GM18909 (cell line): ENCODE results near the gene TXLNG.

Source experiments
- ATAC-seq: cut with Tn5 transposase; IDR thresholded peaks from one replicate; pipeline ENCODE4 v1.9.1; 2021; ENCODE audit warnings: mild to moderate bottlenecking; ENCODE audit not compliant: unreplicated experiment, poor library complexity

Gene TXLNG

GRCh38 chrX:16870095-16870861, 84.0 kb downstream of the TXLNG start, which contains the start of gene RBBP7:
Gene RBBP7 (minus strand): TSS chrX:16870362. CDS start chrX:16870053, 309 bp downstream.
- peak; percentile 88 for ATAC-seq

- peak; percentile 23 for ATAC-seq
Observed at GRCh38 chrX:16870862-16871815, 84.9 kb downstream of the TXLNG start.

DNA sequence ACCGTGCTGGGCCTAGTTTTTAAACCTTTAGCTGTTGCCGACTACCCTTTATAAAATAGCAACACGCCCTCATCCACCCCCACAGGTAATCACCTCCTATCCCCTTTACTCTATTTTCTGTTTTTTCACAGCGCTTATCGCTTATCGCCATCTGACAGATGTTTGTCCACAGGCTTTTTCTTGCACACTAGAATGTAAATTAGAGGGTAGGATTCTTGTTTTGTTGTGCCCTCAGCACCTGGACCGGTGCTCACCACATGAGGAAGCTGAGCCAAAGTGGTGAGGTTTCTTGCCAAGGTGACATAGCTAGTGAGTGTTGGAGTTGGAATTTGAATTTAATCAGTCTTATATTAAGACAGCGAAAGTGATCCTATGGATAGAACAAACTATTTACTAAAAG, 86.8 kb downstream of the TXLNG start:
- no peak for ATAC-seq

DNA sequence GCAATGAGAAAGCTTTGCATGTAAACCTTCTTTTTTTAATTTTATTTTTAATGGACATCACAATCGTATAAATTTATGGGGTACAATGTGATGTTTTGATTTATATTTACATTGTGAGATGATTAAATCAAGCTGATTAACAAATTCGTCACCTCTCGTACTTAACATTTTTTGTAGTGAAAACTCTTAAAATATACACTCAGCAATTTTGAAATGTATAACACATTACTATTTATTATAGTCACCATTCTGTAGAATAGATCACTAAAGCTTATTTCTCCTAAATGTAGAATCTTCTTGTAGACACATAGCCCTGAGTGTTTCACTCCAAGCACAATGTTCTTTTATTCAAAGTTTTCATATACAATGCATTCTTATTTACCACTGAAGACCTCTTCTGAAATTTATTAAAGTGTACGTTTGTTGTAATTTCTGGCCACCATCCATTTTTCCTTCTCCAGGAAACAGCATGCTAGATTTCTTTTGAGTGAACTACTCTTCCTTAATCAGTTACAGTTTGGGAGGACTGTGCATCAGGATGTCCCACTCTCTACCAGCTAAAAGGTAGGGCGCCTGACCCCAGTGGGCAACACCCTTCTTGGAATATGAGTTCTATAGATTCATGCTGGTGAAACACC, 88.3 kb downstream of the TXLNG start:
- no peak for ATAC-seq

- ATAC-seq, result no peak
Observed at GRCh38 chrX:16876696-16877095, 90.4 kb downstream of the TXLNG start.

- ATAC-seq, result no peak
Observed at GRCh38 chrX:16882169-16882568, 95.9 kb downstream of the TXLNG start.

GRCh38 chrX:16882702-16883486, 96.6 kb downstream of the TXLNG start:
- ATAC-seq, result peak; percentile 66

- ATAC-seq, result no peak
Observed at GRCh38 chrX:16883487-16883804, 97.2 kb downstream of the TXLNG start.

GRCh38 chrX:16885628-16886027, 99.4 kb downstream of the TXLNG start:
- ATAC-seq, result no peak

DNA sequence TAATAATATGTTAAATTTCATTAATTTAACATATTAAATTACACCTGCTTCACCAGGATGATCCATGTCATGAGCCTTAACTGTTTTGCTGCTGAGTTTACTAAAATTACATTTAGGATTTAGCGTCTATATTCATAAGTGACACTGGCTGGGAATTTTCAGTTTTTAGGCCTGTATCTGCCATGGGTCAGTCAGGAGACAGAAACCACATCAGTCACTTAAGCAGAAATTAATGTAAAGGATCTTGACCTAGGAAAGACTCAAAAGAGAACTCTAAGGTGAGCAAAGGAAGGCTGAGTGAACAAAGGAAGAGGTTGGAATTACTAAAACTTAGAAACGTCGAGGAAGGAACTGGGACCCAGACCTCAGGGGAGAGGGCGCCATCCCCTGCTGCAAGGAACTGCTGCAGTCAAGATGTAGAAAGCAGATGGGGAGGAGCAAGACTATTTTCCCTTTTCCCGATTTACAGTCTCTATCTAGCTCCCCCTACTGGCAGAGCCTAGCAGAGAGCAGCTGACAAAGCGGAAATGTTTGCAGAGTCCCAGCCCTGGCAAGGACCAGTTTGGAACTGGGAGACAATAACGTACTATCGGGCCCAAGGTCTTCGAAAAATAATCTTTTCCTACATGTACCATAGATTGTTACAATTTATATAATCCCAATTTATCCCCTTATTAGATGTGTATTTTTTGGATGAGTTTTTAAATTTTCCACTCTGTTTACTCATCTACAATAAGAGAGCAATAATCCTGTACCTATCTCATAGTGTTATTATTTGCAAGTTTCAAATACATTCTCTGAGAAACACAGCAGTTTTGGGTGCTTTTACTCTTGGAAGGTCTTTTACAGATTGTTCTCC, 106.5 kb downstream of the TXLNG start:
- peak; percentile 70 for ATAC-seq
